IMR-90 (cell line): ENCODE measurements around the gene MSI2. TPM values are rescaled to one million over a fixed set of nuclear protein-coding genes. Genes with fewer than 3 reads are reported as not detected.
"Not testable (repeated sequence)": the region's sequence is repeated elsewhere in the genome, so short reads cannot be mapped to it uniquely, and the experiment has no call there.

Experiments used
- ATAC-seq: fragments of 200-7000 bp; cut with Tn5 transposase; 2 replicates; pipeline ENCODE4 v1.9.1; 2020; ENCODE audit warnings: low read depth, mild to moderate bottlenecking, moderate library complexity
- BruUV-seq: library from RNA; stranded (reverse); fragments of 400-500 nt; replicated peaks from 2 replicates; lab custom pipeline; 2021; lab: Mats Ljungman, UMichigan
- CTCF ChIA-PET: fragments of 300-600 bp; formaldehyde crosslinking; extraction: SDS; loops from one replicate; lab custom pipeline; 2021; ENCODE audit warnings: antibody characterized with exemption; lab: Yijun Ruan, JAX
- POLR2A ChIA-PET: fragments of 300-600 bp; sonication (Branson Sonifier 250); formaldehyde crosslinking; loops from one replicate; lab custom pipeline; 2022; ENCODE audit warnings: antibody characterized with exemption; ENCODE audit not compliant: unreplicated experiment; lab: Charles Lee
- DNase-seq: peaks from one replicate; pipeline ENCODE4 v3.0.0; 2013
- H2AFZ ChIP-seq: replicated peaks from 2 replicates; pipeline ENCODE3; 2013; ENCODE audit warnings: low read length, mild to moderate bottlenecking; ENCODE audit not compliant: poor library complexity
- H2AK5ac ChIP-seq: 2 replicates; pipeline ENCODE4 v1.6.1; 2013; ENCODE audit warnings: low read depth, low read length, inconsistent platforms
- H2AK9ac ChIP-seq: replicated peaks from 2 replicates; pipeline ENCODE3; 2013; ENCODE audit warnings: mild to moderate bottlenecking, low read depth, low read length, moderate library complexity; ENCODE audit not compliant: poor library complexity
- H2BK120ac ChIP-seq: 2 replicates; pipeline ENCODE4 v1.6.1; 2013; ENCODE audit warnings: low read depth, low read length, inconsistent platforms
- H2BK15ac ChIP-seq: 3 replicates; pipeline ENCODE4 v1.6.1; 2013; ENCODE audit warnings: low read depth, low read length, inconsistent platforms
- H2BK20ac ChIP-seq: 2 replicates; pipeline ENCODE4 v1.6.1; 2013; ENCODE audit warnings: low read depth, mild to moderate bottlenecking, inconsistent platforms, low read length, moderate library complexity
- H2BK5ac ChIP-seq: 2 replicates; pipeline ENCODE4 v1.6.1; 2013; ENCODE audit warnings: mild to moderate bottlenecking, low read depth, low read length, inconsistent platforms; ENCODE audit not compliant: poor library complexity, severe bottlenecking
- H3K14ac ChIP-seq: replicated peaks from 2 replicates; pipeline ENCODE4 v1.6.1; 2013; ENCODE audit warnings: low read depth, low read length, inconsistent platforms
- H3K18ac ChIP-seq: 2 replicates; pipeline ENCODE4 v1.6.1; 2013; ENCODE audit warnings: low read depth, low read length, control low read depth
- H3K23ac ChIP-seq: 2 replicates; pipeline ENCODE4 v1.6.1; 2013; ENCODE audit warnings: low read depth, low read length, inconsistent platforms
- H3K27ac ChIP-seq: 2 replicates; pipeline ENCODE4 v1.5.1; 2013; ENCODE audit warnings: mild to moderate bottlenecking, control low read depth, low read length; ENCODE audit not compliant: insufficient read depth
- H3K27me3 ChIP-seq: 2 replicates; pipeline ENCODE4 v1.6.1; 2013; ENCODE audit warnings: low read length; ENCODE audit not compliant: control insufficient read depth, insufficient read depth
- H3K36me3 ChIP-seq: 2 replicates; pipeline ENCODE4 v1.6.1; 2013; ENCODE audit warnings: low read length, mixed read lengths; ENCODE audit not compliant: control insufficient read depth, insufficient read depth
- H3K4ac ChIP-seq: 2 replicates; pipeline ENCODE4 v1.6.1; 2013; ENCODE audit warnings: low read depth, low read length, inconsistent platforms
- H3K4me1 ChIP-seq: 2 replicates; pipeline ENCODE4 v1.6.1; 2013; ENCODE audit warnings: low read length, mixed read lengths; ENCODE audit not compliant: control insufficient read depth, insufficient read depth
- H3K4me2 ChIP-seq: 2 replicates; pipeline ENCODE4 v1.6.1; 2013; ENCODE audit warnings: low read depth, mild to moderate bottlenecking, control low read depth, low read length, moderate library complexity
- H3K4me3 ChIP-seq: 2 replicates; pipeline ENCODE4 v1.5.1; 2013; ENCODE audit warnings: low read depth, mild to moderate bottlenecking, control low read depth, low read length, moderate library complexity; ENCODE audit not compliant: insufficient read depth
- H3K56ac ChIP-seq: 2 replicates; pipeline ENCODE4 v1.6.1; 2013; ENCODE audit warnings: low read length, inconsistent platforms; ENCODE audit not compliant: insufficient read depth; ENCODE audit errors: extremely low read depth
- H3K79me1 ChIP-seq, 2 experiments: 2 replicates each; pipeline ENCODE4 v1.6.1; 2013; ENCODE audit warnings: low read length in 2 of 2, inconsistent platforms in 1 of 2, low read depth in 1 of 2
- H3K9ac ChIP-seq: 2 replicates; pipeline ENCODE4 v1.6.1; 2013; ENCODE audit warnings: low read depth, low read length, control low read depth
- H3K9me1 ChIP-seq: 2 replicates; pipeline ENCODE4 v1.6.1; 2013; ENCODE audit warnings: low read length, inconsistent platforms; ENCODE audit not compliant: insufficient read depth
- H3K9me3 ChIP-seq: 2 replicates; pipeline ENCODE4 v1.6.1; 2013; ENCODE audit warnings: low read length; ENCODE audit not compliant: control insufficient read depth, insufficient read depth
- H4K20me1 ChIP-seq: 2 replicates; pipeline ENCODE4 v1.6.1; 2013; ENCODE audit warnings: low read length, inconsistent platforms; ENCODE audit not compliant: insufficient read depth
- H4K5ac ChIP-seq: 2 replicates; pipeline ENCODE4 v1.6.1; 2013; ENCODE audit warnings: mild to moderate bottlenecking, low read depth, low read length, control low read depth
- H4K8ac ChIP-seq, 2 experiments: 2 replicates each; pipeline ENCODE4 v1.6.1; 2013; ENCODE audit warnings: low read depth in 2 of 2, low read length in 2 of 2, control low read depth in 1 of 2, inconsistent platforms in 1 of 2
- H4K91ac ChIP-seq: 2 replicates; pipeline ENCODE4 v1.6.1; 2013; ENCODE audit warnings: low read depth, low read length, inconsistent platforms; ENCODE audit not compliant: insufficient read depth
- FOS ChIP-seq: fragments of 150-350 bp; IDR thresholded peaks from 2 replicates; pipeline ENCODE4 v1.6.1; 2016; ENCODE audit warnings: low read depth, low read length
- POLR2A ChIP-seq: IDR thresholded peaks from 2 replicates; pipeline ENCODE4 v1.6.1; 2012; ENCODE audit warnings: mild to moderate bottlenecking, low read depth, low read length
- WGBS, 2 experiments: methylation state at CpG; one replicate each; pipeline versions ENCODE4 v1.1.5 to v1.1.7; 2013; ENCODE audit warnings: missing lambda C conversion rate in 2 of 2; ENCODE audit not compliant: insufficient read length in 1 of 2; ENCODE audit errors: extremely low coverage in 2 of 2; 5-methylcytosine and 5-hydroxymethylcytosine counted together
- dilution Hi-C: fragments of 300-500 bp; cut with HindIII; formaldehyde crosslinking; loops from one replicate; pipeline ENCODE4 v1.14.3; 2018; ENCODE audit warnings: low sequenced_read_pairs; ENCODE audit not compliant: unreplicated experiment
- in situ Hi-C: fragments of 300-500 bp; cut with MboI; formaldehyde crosslinking; loops from 3 replicates; pipeline ENCODE4 v1.14.3; 2019; ENCODE audit warnings: low sequenced_read_pairs, inconsistent platforms, mixed read lengths
- intact Hi-C: fragments of 100-400 bp; cut with micrococcal nuclease; formaldehyde crosslinking; loops from 2 replicates; pipeline ENCODE4 v1.10.0; 2022
- polyA plus RNA-seq, 3 experiments: library from polyadenylated mRNA; depleted of rRNA; stranded (reverse); fragments of >200 nt; gene quantifications; 2 replicates each; pipeline ENCODE4 v1.2.3, GENCODE V29; 2012; ENCODE audit warnings: low replicate concordance in 1 of 3
- total RNA-seq: library from RNA; depleted of rRNA; stranded (reverse); fragments of >200 nt; gene quantifications from 2 replicates; pipeline ENCODE4 v1.2.3, GENCODE V29; 2012

MSI2 gene
- total and polyA plus RNA-seq, 2 of the 4 experiments (the other 2 are of a cell fraction): 13.0 to 16.0 TPM

- TF ChIP-seq POLR2A: no peak
- TF ChIP-seq FOS: no peak
Measured at GRCh38 chr17:57221366-57222350, 34.7 kb upstream of the MSI2 start (continued).

- H2AK9ac ChIP-seq, H4K20me1 ChIP-seq, H2AFZ ChIP-seq, dilution Hi-C loops, H3K9ac ChIP-seq, H3K9me3 ChIP-seq, in situ Hi-C loops, ATAC-seq, H4K8ac ChIP-seq, H2BK120ac ChIP-seq, H3K4me2 ChIP-seq, H3K14ac ChIP-seq, H3K4me3 ChIP-seq, H2AK5ac ChIP-seq, H3K56ac ChIP-seq, CTCF ChIA-PET, BruUV-seq, H3K9me1 ChIP-seq, H3K36me3 ChIP-seq, H3K23ac ChIP-seq, H3K4ac ChIP-seq, H3K4me1 ChIP-seq, H2BK20ac ChIP-seq, H3K27ac ChIP-seq, H4K5ac ChIP-seq, H3K79me1 ChIP-seq, H4K91ac ChIP-seq, H2BK15ac ChIP-seq, H3K27me3 ChIP-seq, intact Hi-C loops, H3K18ac ChIP-seq, H2BK5ac ChIP-seq, DNase-seq: not testable (repeated sequence)
- POLR2A ChIA-PET: interaction anchor here (0.5 kb wide), 1 partner anchor 28 kb away, joined by 7 read pairs; no protein-coding TSS in a partner anchor
- no CpG with 5 or more reads among the region's 1 CpG for WGBS, 2 experiments
Measured at GRCh38 chr17:57222422-57222821, 33.9 kb upstream of the MSI2 start.
